Measurements from ENCODE around the gene C1R.

C1R gene

DNA sequence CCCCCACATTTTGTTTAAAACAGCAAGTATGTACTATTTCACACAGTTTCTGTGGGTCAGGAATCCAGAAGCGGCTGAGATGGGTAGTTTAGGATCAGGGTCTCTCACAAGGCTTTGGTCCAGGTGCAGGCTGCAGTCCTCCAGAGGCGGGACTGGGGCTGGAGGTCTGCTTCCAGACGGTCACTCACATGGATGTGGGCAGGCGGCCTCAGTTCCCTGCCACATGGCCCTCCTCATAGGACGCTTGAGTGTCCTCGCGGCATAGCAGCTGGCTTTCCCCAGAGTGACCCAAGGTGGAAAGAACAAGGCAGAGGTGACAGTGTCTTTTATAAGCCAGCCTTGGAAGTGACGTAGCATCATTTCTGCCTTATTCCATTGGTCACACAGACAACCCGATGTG is 24.7 kb upstream of the C1R start:
- no peak overlapping the region for H3K4me3 ChIP-seq (ENCODE audit: low read depth in 1 of 2, low read length in 2 of 2)
- H3K27me3 ChIP-seq (ENCODE audit: control insufficient read depth in 1 of 2, insufficient read depth in 2 of 2, low read length in 2 of 2), result no peaks in the 10 kb centered on the region
- H3K36me3 ChIP-seq (ENCODE audit: insufficient read depth, low read length), result no peaks in the 10 kb centered on the region
- H3K27ac ChIP-seq (ENCODE audit: low read depth, low read length), result no peak overlapping the region
- H3K4me1 ChIP-seq (ENCODE audit: insufficient read depth, low read length), result peaks cover 5% of the 10 kb centered on the region
- no peaks in the 10 kb centered on the region for H3K9me3 ChIP-seq (ENCODE audit: low read length)
- H3K9ac ChIP-seq (ENCODE audit: low read length), result no peak overlapping the region

DNA sequence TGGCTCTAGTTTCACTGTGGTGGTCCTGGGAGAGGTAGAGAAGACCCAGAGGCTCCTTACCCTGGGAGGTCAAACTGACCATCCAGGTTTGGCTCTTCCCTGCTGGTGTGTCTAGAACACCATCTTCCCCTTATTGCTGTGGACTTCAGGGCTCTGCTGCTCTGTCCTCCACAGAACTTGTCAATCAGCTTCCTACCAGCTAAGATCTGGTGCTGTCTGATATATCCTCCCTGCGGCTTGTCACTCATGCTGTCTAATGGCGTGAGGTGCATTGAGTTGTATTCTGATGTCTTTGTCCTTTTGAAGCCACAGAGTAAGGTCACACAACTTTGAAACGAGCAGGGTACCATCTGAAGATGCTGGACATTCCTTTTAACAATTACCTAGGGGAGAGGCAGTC is 24.0 kb upstream of the C1R start:
- Histone ChIP-seq H3K9me3 (ENCODE audit: low read length) (no peaks in the 10 kb centered on the region), H3K27ac (ENCODE audit: low read depth, low read length) (no peak overlapping the region), H3K9ac (ENCODE audit: low read length) (no peak overlapping the region), H3K4me1 (ENCODE audit: insufficient read depth, low read length) (peaks cover 5% of the 10 kb centered on the region), H3K4me3 (ENCODE audit: low read depth in 1 of 2, low read length in 2 of 2) (no peak overlapping the region), H3K36me3 (ENCODE audit: insufficient read depth, low read length) (no peaks in the 10 kb centered on the region), H3K27me3 (ENCODE audit: control insufficient read depth in 1 of 2, insufficient read depth in 2 of 2, low read length in 2 of 2) (no peaks in the 10 kb centered on the region)

DNA sequence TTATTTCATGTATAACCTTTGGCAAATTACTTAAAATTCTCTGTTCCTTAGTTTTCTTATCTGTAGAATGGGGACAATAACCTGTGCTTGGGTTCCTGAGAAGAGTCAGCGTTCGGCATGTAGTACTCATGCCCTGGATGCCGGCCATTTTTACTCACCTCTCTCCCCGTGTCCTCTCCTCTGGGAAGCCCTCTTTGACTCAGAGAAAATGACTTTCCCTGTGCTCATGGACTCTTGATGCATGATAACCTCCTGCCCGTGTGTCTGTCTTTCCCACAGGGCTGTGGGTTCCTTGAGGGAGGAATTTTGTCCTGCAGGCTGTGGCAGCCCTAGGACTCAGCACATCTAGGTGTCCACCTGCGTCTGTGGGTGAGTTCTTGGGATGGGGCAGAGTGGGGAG is 22.6 kb upstream of the C1R start:
- H3K27ac ChIP-seq (ENCODE audit: low read depth, low read length), result no peak overlapping the region
- no peaks in the 10 kb centered on the region for H3K36me3 ChIP-seq (ENCODE audit: insufficient read depth, low read length)
- no peaks in the 10 kb centered on the region for H3K27me3 ChIP-seq (ENCODE audit: control insufficient read depth in 1 of 2, insufficient read depth in 2 of 2, low read length in 2 of 2)
- peaks cover 5% of the 10 kb centered on the region for H3K4me1 ChIP-seq (ENCODE audit: insufficient read depth, low read length)
- no peak overlapping the region for H3K9ac ChIP-seq (ENCODE audit: low read length)
- no peaks in the 10 kb centered on the region for H3K9me3 ChIP-seq (ENCODE audit: low read length)
- H3K4me3 ChIP-seq (ENCODE audit: low read depth in 1 of 2, low read length in 2 of 2), result no peak overlapping the region

DNA sequence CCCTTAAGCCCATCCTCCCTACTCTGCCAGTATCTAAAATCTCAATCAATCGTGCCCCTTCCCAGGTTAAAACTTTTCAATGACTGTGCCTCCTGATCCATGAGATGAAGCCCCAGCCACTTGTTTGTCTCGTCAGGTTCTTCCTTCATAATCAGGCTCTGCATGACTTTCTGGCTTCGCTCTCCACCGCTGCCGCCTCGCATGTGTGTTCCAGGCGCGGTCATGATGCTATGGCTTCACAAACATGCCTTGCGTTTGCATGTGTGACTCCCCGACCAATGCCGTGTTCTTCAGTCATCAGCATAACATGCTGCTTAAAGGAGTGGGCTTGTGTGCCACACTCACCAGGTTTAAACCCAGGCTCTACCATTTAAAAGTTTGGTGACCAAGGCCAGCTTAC is 21.8 kb upstream of the C1R start:
- Histone ChIP-seq H3K9me3 (ENCODE audit: low read length) (no peaks in the 10 kb centered on the region), H3K27me3 (ENCODE audit: control insufficient read depth in 1 of 2, insufficient read depth in 2 of 2, low read length in 2 of 2) (no peaks in the 10 kb centered on the region), H3K27ac (ENCODE audit: low read depth, low read length) (no peak overlapping the region), H3K4me1 (ENCODE audit: insufficient read depth, low read length) (peaks cover 10% of the 10 kb centered on the region), H3K4me3 (ENCODE audit: low read depth in 1 of 2, low read length in 2 of 2) (no peak overlapping the region), H3K9ac (ENCODE audit: low read length) (no peak overlapping the region), H3K36me3 (ENCODE audit: insufficient read depth, low read length) (no peaks in the 10 kb centered on the region)

DNA sequence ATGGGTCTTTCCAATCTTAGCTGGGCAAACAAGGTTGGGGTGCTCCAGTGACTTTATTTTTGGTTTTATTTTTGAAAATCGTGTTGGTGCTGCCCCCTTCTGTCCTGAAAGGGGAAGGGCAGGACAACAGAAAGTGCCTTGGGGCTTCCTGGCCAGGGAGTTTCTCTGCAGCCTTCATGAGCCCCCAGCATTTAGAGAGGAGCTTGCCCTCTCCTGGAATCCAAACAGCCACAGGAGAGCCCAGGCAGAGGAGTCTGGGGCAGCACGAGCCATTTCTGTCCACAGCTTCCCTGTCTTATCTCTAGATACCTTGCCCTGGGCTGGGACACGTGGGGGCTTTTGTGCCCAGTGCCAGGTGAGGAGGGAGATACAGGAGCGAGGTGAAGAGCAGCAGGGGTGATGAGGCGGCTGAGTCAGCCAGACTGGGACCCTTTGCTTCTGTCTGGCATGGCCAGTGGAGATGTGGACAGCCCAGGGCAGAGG is 21.2 kb upstream of the C1R start:
- no peaks in the 10 kb centered on the region for H3K36me3 ChIP-seq (ENCODE audit: insufficient read depth, low read length)

DNA sequence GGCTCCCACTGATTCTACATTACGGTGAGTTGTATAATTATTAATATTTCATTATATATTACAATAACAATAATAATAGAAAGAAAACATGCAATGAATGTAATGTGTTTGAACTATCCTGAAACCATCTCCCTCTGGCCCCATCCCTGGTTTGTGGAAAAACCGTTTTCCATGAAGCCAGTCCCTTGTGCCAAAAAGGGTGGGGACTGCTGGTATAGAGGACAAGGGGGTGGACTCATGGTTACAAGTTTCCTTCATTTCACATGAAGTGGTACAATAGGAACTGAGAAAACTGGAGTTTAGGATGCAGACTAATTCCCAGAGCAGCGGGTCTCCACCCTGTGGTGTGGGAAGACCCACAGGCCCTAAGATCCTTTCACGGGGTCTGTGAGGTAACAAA is 19.8 kb upstream of the C1R start:
- Histone ChIP-seq H3K9me3 (ENCODE audit: low read length) (no peaks in the 10 kb centered on the region), H3K4me3 (ENCODE audit: low read depth in 1 of 2, low read length in 2 of 2) (no peak overlapping the region), H3K4me1 (ENCODE audit: insufficient read depth, low read length) (peaks cover 16% of the 10 kb centered on the region), H3K27ac (ENCODE audit: low read depth, low read length) (no peak overlapping the region), H3K27me3 (ENCODE audit: control insufficient read depth in 1 of 2, insufficient read depth in 2 of 2, low read length in 2 of 2) (no peaks in the 10 kb centered on the region), H3K36me3 (ENCODE audit: insufficient read depth, low read length) (no peaks in the 10 kb centered on the region), H3K9ac (ENCODE audit: low read length) (no peak overlapping the region)

More for the DNA sequence above, 21.2 kb upstream of the C1R start:
- H3K4me1 ChIP-seq (ENCODE audit: insufficient read depth, low read length), result peaks cover 10% of the 10 kb centered on the region
- no peaks in the 10 kb centered on the region for H3K9me3 ChIP-seq (ENCODE audit: low read length)
- no peak overlapping the region for H3K27ac ChIP-seq (ENCODE audit: low read depth, low read length)
- H3K9ac ChIP-seq (ENCODE audit: low read length), result no peak overlapping the region
- H3K27me3 ChIP-seq (ENCODE audit: control insufficient read depth in 1 of 2, insufficient read depth in 2 of 2, low read length in 2 of 2), result no peaks in the 10 kb centered on the region
- H3K4me3 ChIP-seq (ENCODE audit: low read depth in 1 of 2, low read length in 2 of 2), result no peak overlapping the region

DNA sequence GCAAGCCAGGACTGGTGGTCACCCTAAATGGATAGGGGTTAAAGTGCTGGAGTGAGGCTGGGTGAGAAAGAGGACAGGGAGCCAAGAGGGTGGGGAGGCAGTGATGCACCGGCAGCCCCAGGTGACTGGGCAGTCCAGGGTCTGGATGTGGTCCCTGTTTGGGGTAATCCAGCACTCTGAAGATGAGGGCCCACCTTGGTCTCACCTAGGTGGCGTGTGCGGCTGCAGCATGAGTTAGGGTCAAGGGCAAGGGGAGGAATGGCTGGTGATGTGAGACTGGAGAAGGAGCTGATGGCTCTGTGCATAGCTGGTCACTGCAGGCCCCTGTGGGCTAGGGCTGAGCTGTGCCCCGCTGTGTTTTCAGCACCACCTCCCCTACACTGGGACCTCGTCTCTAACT is 18.4 kb upstream of the C1R start:
- H3K9me3 ChIP-seq (ENCODE audit: low read length), result no peaks in the 10 kb centered on the region
- H3K27ac ChIP-seq (ENCODE audit: low read depth, low read length), result no peak overlapping the region
- H3K4me3 ChIP-seq (ENCODE audit: low read depth in 1 of 2, low read length in 2 of 2), result no peak overlapping the region

DNA sequence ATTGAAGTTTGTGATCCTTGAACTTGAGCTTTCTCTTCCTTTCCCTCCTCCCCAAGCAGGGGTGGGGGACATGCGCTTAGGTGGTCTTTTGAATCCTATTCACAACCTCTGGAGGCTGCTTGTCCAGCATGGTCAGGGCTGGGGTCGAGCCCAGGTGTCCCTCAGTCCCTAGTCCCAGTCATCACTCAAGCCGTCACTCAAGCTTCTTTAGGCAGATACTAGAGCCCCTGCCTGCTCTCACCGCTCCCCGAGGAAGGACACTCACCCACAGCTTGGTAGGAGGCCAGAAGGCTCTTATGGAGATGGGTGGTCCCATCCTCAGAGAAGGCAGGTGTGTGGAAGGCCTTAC is 17.3 kb upstream of the C1R start:
- Histone ChIP-seq H3K9ac (ENCODE audit: low read length) (peak overlapping the region; percentile 34), H3K9me3 (ENCODE audit: low read length) (no peaks in the 10 kb centered on the region), H3K4me1 (ENCODE audit: insufficient read depth, low read length) (peaks cover 16% of the 10 kb centered on the region), H3K27me3 (ENCODE audit: control insufficient read depth in 1 of 2, insufficient read depth in 2 of 2, low read length in 2 of 2) (no peaks in the 10 kb centered on the region), H3K27ac (ENCODE audit: low read depth, low read length) (peak overlapping the region; percentile 89), H3K4me3 (ENCODE audit: low read depth in 1 of 2, low read length in 2 of 2) (peak overlapping the region in 1 of 2 donors; percentile 59), H3K36me3 (ENCODE audit: insufficient read depth, low read length) (peaks cover under 1% of the 10 kb centered on the region)

More for the DNA sequence above, 18.4 kb upstream of the C1R start:
- H3K9ac ChIP-seq (ENCODE audit: low read length), result no peak overlapping the region
- no peaks in the 10 kb centered on the region for H3K27me3 ChIP-seq (ENCODE audit: control insufficient read depth in 1 of 2, insufficient read depth in 2 of 2, low read length in 2 of 2)
- peaks cover 16% of the 10 kb centered on the region for H3K4me1 ChIP-seq (ENCODE audit: insufficient read depth, low read length)
- no peaks in the 10 kb centered on the region for H3K36me3 ChIP-seq (ENCODE audit: insufficient read depth, low read length)

DNA sequence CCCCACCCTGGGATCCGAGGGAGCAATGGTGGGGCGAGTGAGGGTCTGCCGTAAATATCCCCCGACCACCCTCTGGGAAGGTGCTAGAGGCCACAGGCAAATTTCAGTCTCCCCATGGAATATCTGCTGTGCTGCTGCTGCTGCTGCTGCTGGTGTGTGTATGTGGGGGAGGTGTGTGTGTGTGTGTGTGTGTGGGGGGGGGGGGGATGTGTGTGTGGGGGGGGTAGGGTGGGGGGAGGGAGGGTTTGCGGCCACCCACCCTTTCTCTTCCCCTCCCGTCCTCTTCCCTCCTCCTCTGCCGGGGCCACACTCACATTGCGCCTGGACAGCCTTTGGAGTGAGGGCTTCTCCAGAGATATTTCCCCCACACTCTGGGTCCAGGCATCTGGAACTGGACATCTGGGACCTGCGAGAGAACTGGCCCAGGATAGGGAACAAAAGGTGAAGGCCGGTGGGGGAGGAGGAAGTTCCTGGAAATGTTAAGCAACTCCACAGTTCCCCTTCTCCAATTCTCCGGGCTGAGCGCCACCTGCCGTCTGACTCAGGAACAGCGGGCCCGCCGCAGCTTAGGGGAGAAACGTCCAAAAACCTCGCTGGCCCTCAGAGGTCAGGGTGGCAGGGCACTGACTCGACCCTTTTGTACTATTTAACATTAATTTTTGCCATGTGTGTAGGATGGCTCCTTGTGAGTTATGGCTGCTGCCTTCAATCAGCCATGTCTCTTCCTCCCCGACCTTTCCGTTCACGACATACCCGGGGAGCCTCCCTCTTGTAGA is 16.7 kb upstream of the C1R start, which contains the start of gene C1RL:
Gene C1RL (minus strand): TSS at position 419 of the 776 bp plus-strand sequence. CDS start 34 bp downstream, at position 385.
- Histone ChIP-seq H3K4me3 (ENCODE audit: low read depth in 1 of 2, low read length in 2 of 2) (peak within 1 kb of the TSS; percentile 58 to 88), H3K9me3 (ENCODE audit: low read length) (no peaks in the 10 kb centered on the region), H3K27ac (ENCODE audit: low read depth, low read length) (peak within 1 kb of the TSS; percentile 92), H3K4me1 (ENCODE audit: insufficient read depth, low read length) (peaks cover 16% of the 10 kb centered on the region), H3K9ac (ENCODE audit: low read length) (peak within 1 kb of the TSS; percentile 84), H3K36me3 (ENCODE audit: insufficient read depth, low read length) (peaks cover 6% of the 10 kb centered on the region), H3K27me3 (ENCODE audit: control insufficient read depth in 1 of 2, insufficient read depth in 2 of 2, low read length in 2 of 2) (no peaks in the 10 kb centered on the region)

DNA sequence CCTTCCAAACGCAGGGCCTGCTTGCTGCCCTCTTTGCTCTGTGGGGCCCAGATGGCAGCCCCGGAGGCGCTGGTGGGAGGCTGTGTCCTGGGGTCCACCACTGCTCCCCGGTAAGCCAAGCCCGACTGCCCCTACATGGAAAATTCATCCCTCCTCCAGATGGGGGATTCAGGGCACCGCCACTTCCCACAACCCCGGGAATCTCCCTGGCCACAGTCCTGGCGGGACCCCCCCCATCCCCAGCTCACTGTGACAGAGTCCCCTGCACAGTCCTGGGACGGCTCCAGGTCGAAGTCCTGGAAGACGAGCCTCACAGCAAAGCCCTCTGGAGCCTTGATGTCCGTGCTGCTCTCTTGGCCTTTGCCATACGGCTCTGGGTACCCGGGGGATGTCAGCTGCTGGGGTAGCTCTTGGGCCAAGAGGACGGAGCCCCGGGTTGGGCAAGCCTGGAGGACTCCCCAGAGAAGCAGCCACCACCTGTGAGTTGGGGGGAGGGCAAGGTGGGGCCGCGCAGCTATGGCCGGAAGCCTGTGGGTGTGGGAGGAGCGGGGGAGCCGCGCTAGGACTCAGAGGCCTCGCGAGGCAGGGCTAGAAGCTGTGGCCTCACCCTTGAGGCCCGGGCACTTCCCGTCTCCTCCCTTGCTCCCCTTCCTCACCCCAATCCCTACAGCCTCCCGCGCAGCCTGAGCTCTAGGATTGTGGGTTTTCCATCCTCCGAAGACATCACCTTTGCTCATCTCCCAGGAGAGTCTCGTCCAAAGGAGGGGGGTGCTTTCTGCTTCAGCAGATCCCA is 16.0 kb upstream of the C1R start:
- Histone ChIP-seq H3K4me1 (ENCODE audit: insufficient read depth, low read length) (peaks cover 11% of the 10 kb centered on the region), H3K27ac (ENCODE audit: low read depth, low read length) (peak overlapping the region; percentile 92), H3K36me3 (ENCODE audit: insufficient read depth, low read length) (peaks cover 13% of the 10 kb centered on the region), H3K9me3 (ENCODE audit: low read length) (no peaks in the 10 kb centered on the region), H3K9ac (ENCODE audit: low read length) (peak overlapping the region; percentile 84), H3K4me3 (ENCODE audit: low read depth in 1 of 2, low read length in 2 of 2) (peak overlapping the region; percentile 58 to 88), H3K27me3 (ENCODE audit: control insufficient read depth in 1 of 2, insufficient read depth in 2 of 2, low read length in 2 of 2) (no peaks in the 10 kb centered on the region)

DNA sequence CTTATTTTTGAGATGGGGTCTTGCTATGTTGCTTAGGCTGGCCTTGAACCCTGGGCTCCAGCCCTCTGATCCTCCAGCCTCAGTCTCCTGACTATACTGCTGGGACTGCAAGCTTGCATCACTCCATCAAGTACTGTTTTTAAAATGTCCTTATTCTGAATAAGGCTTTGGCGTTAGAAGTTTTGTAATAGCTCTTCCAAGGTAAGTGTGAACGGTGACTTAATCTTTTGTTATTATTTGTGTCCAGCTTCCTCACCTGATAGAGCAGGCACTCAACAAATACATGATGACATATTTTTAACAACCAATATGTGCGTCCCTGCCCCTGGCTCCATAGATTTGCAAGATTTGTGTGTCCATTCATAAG is 15.4 kb upstream of the C1R start:
- Histone ChIP-seq H3K36me3 (ENCODE audit: insufficient read depth, low read length) (peaks cover 13% of the 10 kb centered on the region), H3K4me3 (ENCODE audit: low read depth in 1 of 2, low read length in 2 of 2) (peak overlapping the region; percentile 58 to 88), H3K27me3 (ENCODE audit: control insufficient read depth in 1 of 2, insufficient read depth in 2 of 2, low read length in 2 of 2) (no peaks in the 10 kb centered on the region), H3K9me3 (ENCODE audit: low read length) (no peaks in the 10 kb centered on the region), H3K4me1 (ENCODE audit: insufficient read depth, low read length) (peaks cover 10% of the 10 kb centered on the region), H3K27ac (ENCODE audit: low read depth, low read length) (peak overlapping the region; percentile 92), H3K9ac (ENCODE audit: low read length) (peak overlapping the region; percentile 84)
